Esophagus squamous epithelium (tissue), 4 donors: ENCODE measurements around the gene ZNF792.

Experiments used
- POLR2A ChIP-seq, 4 donors: fragments of 450-650 bp; IDR thresholded peaks; one replicate each; pipeline ENCODE4 v1.6.1; 2017; ENCODE audit warnings: antibody characterized with exemption in 4 of 4, mild to moderate bottlenecking in 4 of 4, moderate library complexity in 3 of 4
- TF ChIP-seq, protein P1 (sequence below), 6 experiments: fragments of 450-650 bp in 4 of 6; fragments of 200-600 bp in 2 of 6; sonication (generic) in 2 of 6; IDR thresholded peaks; one replicate each; pipeline ENCODE4 v1.5.1; 2016 to 2019; ENCODE audit warnings: antibody characterized with exemption in 6 of 6, mild to moderate bottlenecking in 4 of 6, moderate library complexity in 4 of 6

DNA sequence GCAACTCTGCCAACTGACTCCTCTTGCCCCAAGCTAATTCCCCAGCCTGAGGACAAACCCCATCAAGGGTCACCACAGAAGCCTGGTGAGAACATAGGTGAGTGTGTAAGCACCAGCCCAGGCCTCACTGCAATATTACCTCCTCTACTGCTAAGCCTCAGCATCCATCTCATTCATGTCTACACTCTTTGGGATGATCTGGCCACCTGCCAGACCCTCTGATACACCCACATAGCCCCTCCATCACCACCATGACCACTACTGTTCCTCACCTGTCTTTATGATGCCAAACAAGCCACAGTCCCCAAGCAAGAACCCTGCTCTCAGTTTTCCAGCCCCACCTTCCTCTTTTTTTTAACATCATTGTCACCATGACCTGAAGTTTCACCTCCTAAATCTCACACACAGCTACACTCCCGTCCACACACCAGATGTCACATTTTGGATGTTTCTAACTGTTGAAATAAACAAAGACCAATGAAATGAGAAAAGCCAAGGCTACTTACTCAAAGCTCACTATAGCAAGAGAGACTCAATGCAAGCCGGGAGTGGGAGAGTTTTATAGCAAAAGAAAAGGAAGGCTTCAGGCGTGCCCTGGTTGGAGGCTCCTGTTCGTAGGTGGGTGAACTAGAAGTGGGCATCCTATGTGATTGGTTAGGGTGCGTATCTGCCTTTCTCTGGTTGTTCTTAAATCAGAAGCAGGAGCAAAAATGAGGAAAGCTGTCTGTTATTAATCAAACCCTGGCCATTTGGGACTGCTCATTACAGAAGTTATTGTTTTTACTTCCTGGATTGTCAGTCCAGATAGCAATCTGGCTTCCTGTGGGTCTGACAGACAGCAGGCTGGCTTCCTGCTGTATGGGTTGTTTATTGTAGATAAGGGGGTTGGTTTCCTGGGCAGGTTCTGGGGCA is 2.0 kb downstream of the ZNF792 start:
- TF ChIP-seq, protein P1, sequence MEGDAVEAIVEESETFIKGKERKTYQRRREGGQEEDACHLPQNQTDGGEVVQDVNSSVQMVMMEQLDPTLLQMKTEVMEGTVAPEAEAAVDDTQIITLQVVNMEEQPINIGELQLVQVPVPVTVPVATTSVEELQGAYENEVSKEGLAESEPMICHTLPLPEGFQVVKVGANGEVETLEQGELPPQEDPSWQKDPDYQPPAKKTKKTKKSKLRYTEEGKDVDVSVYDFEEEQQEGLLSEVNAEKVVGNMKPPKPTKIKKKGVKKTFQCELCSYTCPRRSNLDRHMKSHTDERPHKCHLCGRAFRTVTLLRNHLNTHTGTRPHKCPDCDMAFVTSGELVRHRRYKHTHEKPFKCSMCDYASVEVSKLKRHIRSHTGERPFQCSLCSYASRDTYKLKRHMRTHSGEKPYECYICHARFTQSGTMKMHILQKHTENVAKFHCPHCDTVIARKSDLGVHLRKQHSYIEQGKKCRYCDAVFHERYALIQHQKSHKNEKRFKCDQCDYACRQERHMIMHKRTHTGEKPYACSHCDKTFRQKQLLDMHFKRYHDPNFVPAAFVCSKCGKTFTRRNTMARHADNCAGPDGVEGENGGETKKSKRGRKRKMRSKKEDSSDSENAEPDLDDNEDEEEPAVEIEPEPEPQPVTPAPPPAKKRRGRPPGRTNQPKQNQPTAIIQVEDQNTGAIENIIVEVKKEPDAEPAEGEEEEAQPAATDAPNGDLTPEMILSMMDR (IDR thresholded peaks at IDR 0.05), result no peak
- no peak for TF ChIP-seq POLR2A (IDR thresholded peaks at IDR 0.05)
